SK-N-SH treated with all-trans-retinoic acid at 6 μM for 48 hours (cell line): ENCODE results near the gene PIGC.

Source experiments
- ARNTL ChIP-seq: fragments of 450-650 bp; formaldehyde crosslinking; IDR thresholded peaks from 2 replicates; pipeline ENCODE4 v1.5.0; 2020; ENCODE audit warnings: low read depth, mild to moderate bottlenecking, moderate library complexity, borderline replicate concordance
- PPARA ChIP-seq: fragments of 250-450 bp; sonication (Bioruptor Pico); IDR thresholded peaks from 2 replicates; pipeline ENCODE4 v1.5.0; 2020; ENCODE audit warnings: mild to moderate bottlenecking, borderline replicate concordance
- RARB ChIP-seq: fragments of 250-450 bp; sonication (Bioruptor Pico); IDR thresholded peaks from 2 replicates; pipeline ENCODE4 v1.8.0; 2021; ENCODE audit warnings: mild to moderate bottlenecking, moderate library complexity
- SNAI2 ChIP-seq: fragments of 250-450 bp; sonication (Bioruptor Pico); IDR thresholded peaks from 2 replicates; pipeline ENCODE4 v1.5.0; 2020; ENCODE audit warnings: mild to moderate bottlenecking, moderate library complexity
- TCF4 ChIP-seq: fragments of 250-450 bp; sonication (Bioruptor Pico); IDR thresholded peaks from 2 replicates; pipeline ENCODE4 v1.8.0; 2021; ENCODE audit warnings: mild to moderate bottlenecking, moderate library complexity, borderline replicate concordance
- TOX ChIP-seq: fragments of 250-450 bp; sonication (Bioruptor Pico); IDR thresholded peaks from 2 replicates; pipeline ENCODE4 v1.8.0; 2021; ENCODE audit warnings: mild to moderate bottlenecking, moderate library complexity, borderline replicate concordance
- ZC3H10 ChIP-seq: fragments of 250-450 bp; sonication (Bioruptor Pico); IDR thresholded peaks from 2 replicates; pipeline ENCODE4 v1.5.1; 2021; ENCODE audit warnings: mild to moderate bottlenecking, moderate library complexity
- ZFP3 ChIP-seq: fragments of 250-450 bp; sonication (Bioruptor Pico); IDR thresholded peaks from 2 replicates; pipeline ENCODE4 v1.5.0; 2020; ENCODE audit warnings: mild to moderate bottlenecking, moderate library complexity
- ZFP30 ChIP-seq: fragments of 450-650 bp; formaldehyde crosslinking; IDR thresholded peaks from 2 replicates; pipeline ENCODE4 v1.5.0; 2022; ENCODE audit warnings: mild to moderate bottlenecking, moderate library complexity
- TF ChIP-seq, protein P1 (sequence below): fragments of 250-450 bp; sonication (Bioruptor Pico); IDR thresholded peaks from 2 replicates; pipeline ENCODE4 v1.8.0; 2020; ENCODE audit warnings: mild to moderate bottlenecking, moderate library complexity, borderline replicate concordance

DNA sequence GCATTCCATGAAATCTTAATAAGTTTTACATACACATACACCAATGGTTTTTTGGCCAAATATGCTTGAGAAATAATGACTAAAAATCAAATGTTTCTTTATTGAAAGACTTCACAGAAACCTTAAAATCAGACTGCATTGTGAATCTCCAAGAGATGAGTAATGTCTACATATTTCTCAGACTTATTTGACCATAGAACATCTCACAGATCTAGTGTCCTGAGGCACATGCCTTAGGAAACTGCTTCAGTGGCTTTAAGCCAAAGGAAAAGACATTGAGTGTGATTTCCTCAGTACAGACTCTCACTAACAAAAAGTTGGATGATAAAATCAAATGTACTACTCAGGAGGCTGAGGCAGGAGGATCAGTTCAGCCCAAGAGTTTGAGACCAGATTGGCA lies 29.5 kb downstream of the PIGC start:
- TF ChIP-seq, protein P1, sequence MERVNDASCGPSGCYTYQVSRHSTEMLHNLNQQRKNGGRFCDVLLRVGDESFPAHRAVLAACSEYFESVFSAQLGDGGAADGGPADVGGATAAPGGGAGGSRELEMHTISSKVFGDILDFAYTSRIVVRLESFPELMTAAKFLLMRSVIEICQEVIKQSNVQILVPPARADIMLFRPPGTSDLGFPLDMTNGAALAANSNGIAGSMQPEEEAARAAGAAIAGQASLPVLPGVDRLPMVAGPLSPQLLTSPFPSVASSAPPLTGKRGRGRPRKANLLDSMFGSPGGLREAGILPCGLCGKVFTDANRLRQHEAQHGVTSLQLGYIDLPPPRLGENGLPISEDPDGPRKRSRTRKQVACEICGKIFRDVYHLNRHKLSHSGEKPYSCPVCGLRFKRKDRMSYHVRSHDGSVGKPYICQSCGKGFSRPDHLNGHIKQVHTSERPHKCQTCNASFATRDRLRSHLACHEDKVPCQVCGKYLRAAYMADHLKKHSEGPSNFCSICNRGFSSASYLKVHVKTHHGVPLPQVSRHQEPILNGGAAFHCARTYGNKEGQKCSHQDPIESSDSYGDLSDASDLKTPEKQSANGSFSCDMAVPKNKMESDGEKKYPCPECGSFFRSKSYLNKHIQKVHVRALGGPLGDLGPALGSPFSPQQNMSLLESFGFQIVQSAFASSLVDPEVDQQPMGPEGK = no peak
- TF ChIP-seq RARB (CRISPR knock-in tag) = no peak
- no peak for TF ChIP-seq ZFP3
- TF ChIP-seq TOX (CRISPR knock-in tag) = no peak
- TF ChIP-seq ARNTL (CRISPR knock-in tag) = no peak
- TF ChIP-seq SNAI2 (CRISPR knock-in tag) = no peak
- no peak for TF ChIP-seq TCF4 (CRISPR knock-in tag)
- TF ChIP-seq ZFP30 (CRISPR knock-in tag) = no peak
- no peak for TF ChIP-seq PPARA (CRISPR knock-in tag)
- no peak for TF ChIP-seq ZC3H10 (CRISPR knock-in tag)
